WTC11 (cell line): ENCODE measurements around the gene LRCH4. TPM values are rescaled to one million over a fixed set of nuclear protein-coding genes. Genes with fewer than 3 reads are reported as not detected.
A peak's percentile ranks its signal among the peaks of the same experiment; 100 is the strongest.

Experiments used
- ATAC-seq: fragments of 200-7000 bp; cut with Tn5 transposase; 2 replicates; pipeline ENCODE4 v1.10.0; 2021; ENCODE audit warnings: mild to moderate bottlenecking, moderate library complexity
- CTCF ChIA-PET: fragments of 300-600 bp; sonication (Branson Sonifier 250); formaldehyde crosslinking; loops from one replicate; lab custom pipeline; 2021; ENCODE audit warnings: antibody characterized with exemption; lab: Charles Lee
- POLR2A ChIA-PET: fragments of 350-600 bp; sonication (Branson Sonifier 250); formaldehyde crosslinking; loops from one replicate; lab custom pipeline; 2021; ENCODE audit warnings: antibody characterized with exemption; lab: Charles Lee
- DNase-seq: peaks from one replicate; pipeline ENCODE4 v3.0.0; 2021; ENCODE audit warnings: low spot score
- H3K27ac Mint-ChIP-seq: 2 replicates; pipeline ENCODE4 v1.8.0; 2021; ENCODE audit warnings: mixed read lengths
- H3K27me3 Mint-ChIP-seq: 2 replicates; pipeline ENCODE4 v1.8.0; 2021; ENCODE audit warnings: low read depth, mild to moderate bottlenecking, moderate library complexity, mixed read lengths
- H3K36me3 Mint-ChIP-seq: 2 replicates; pipeline ENCODE4 v1.8.0; 2021; ENCODE audit warnings: mixed read lengths
- H3K4me1 Mint-ChIP-seq: 2 replicates; pipeline ENCODE4 v1.8.0; 2022; ENCODE audit warnings: mixed read lengths
- H3K4me3 Mint-ChIP-seq: 2 replicates; pipeline ENCODE4 v1.8.0; 2021; ENCODE audit warnings: mild to moderate bottlenecking, moderate library complexity, mixed read lengths
- H3K9me3 Mint-ChIP-seq: 2 replicates; pipeline ENCODE4 v1.8.0; 2021; ENCODE audit warnings: mixed read lengths
- ATF2 ChIP-seq: sonication (generic); formaldehyde crosslinking; IDR thresholded peaks from 2 replicates; pipeline ENCODE4 v1.8.1; 2022; ENCODE audit warnings: low read depth, missing genetic modification reagents, borderline replicate concordance
- ATF3 ChIP-seq: sonication (generic); formaldehyde crosslinking; conservative IDR thresholded peaks from 2 replicates; pipeline ENCODE4 v1.8.1; 2022; ENCODE audit warnings: mild to moderate bottlenecking, missing genetic modification reagents
- CDX4 ChIP-seq: fragments of 250-450 bp; sonication (Bioruptor Pico); IDR thresholded peaks from 2 replicates; pipeline ENCODE4 v1.9.0; 2021; ENCODE audit warnings: moderate library complexity, mild to moderate bottlenecking, inconsistent platforms, borderline replicate concordance
- E2F1 ChIP-seq: sonication (generic); formaldehyde crosslinking; IDR thresholded peaks from 2 replicates; pipeline ENCODE4 v1.8.0; 2022; ENCODE audit warnings: mild to moderate bottlenecking, missing genetic modification reagents
- E2F5 ChIP-seq: sonication (generic); formaldehyde crosslinking; IDR thresholded peaks from 2 replicates; pipeline ENCODE4 v1.8.1; 2022; ENCODE audit warnings: mild to moderate bottlenecking, moderate library complexity, missing genetic modification reagents
- HMGA2 ChIP-seq: fragments of 250-450 bp; sonication (Bioruptor Pico); IDR thresholded peaks from 2 replicates; pipeline ENCODE4 v1.4.0; 2021; ENCODE audit warnings: mild to moderate bottlenecking, moderate library complexity
- IRF1 ChIP-seq: sonication (generic); formaldehyde crosslinking; IDR thresholded peaks from 2 replicates; pipeline ENCODE4 v1.8.0; 2023; ENCODE audit warnings: missing genetic modification reagents
- NFYB ChIP-seq: sonication (generic); formaldehyde crosslinking; conservative IDR thresholded peaks from 2 replicates; pipeline ENCODE4 v1.8.0; 2022; ENCODE audit warnings: low read depth, missing genetic modification reagents
- PRDM15 ChIP-seq: sonication (generic); formaldehyde crosslinking; IDR thresholded peaks from 2 replicates; pipeline ENCODE4 v1.8.0; 2022; ENCODE audit warnings: missing genetic modification reagents
- TCF7 ChIP-seq: sonication (generic); formaldehyde crosslinking; IDR thresholded peaks from 2 replicates; pipeline ENCODE4 v1.8.0; 2022; ENCODE audit warnings: mild to moderate bottlenecking, low read depth, missing genetic modification reagents, moderate library complexity
- ZNF138 ChIP-seq: sonication (generic); formaldehyde crosslinking; conservative IDR thresholded peaks from 2 replicates; pipeline ENCODE4 v1.8.1; 2022; ENCODE audit warnings: mild to moderate bottlenecking, moderate library complexity, missing genetic modification reagents
- ZNF423 ChIP-seq: fragments of 250-450 bp; sonication (Bioruptor Pico); IDR thresholded peaks from 2 replicates; pipeline ENCODE4 v2.1.2; 2022; ENCODE audit warnings: mild to moderate bottlenecking, moderate library complexity
- ZNF671 ChIP-seq: fragments of 250-450 bp; sonication (Bioruptor Pico); IDR thresholded peaks from 2 replicates; pipeline ENCODE4 v1.8.0; 2021; ENCODE audit warnings: mild to moderate bottlenecking
- total RNA-seq: library from RNA; stranded (reverse); gene quantifications from 3 replicates; pipeline ENCODE4 v1.2.3, GENCODE V29; 2021

Gene LRCH4
- total RNA-seq, 1 experiment from 2014 or later = 56.7 TPM

- Mint-ChIP-seq H3K27ac (peak overlapping the region; percentile 100), H3K4me1 (peaks cover 26% of the 10 kb centered on the region), H3K9me3 (no peaks in the 10 kb centered on the region), H3K4me3 (peak overlapping the region; percentile 99), H3K36me3 (no peaks in the 10 kb centered on the region; the same call in 1 of the 2 replicates), H3K27me3 (peaks cover 9% of the 10 kb centered on the region; the same call in 1 of the 2 replicates)
- no peak for ATAC-seq
- ChIA-PET CTCF (interaction anchor here (0.6 to 5.2 kb wide), 22 partner anchors 12 to 558 kb away, joined by 3 to 67 read pairs (median 10); partner anchors contain the start of genes EPHB4, MOSPD3, PCOLCE and POP7), POLR2A (interaction anchor here (0.5 to 3.9 kb wide), 10 partner anchors 11 to 305 kb away, joined by 3 to 60 read pairs (median 4); partner anchors contain the start of genes GNB2, MOSPD3, PCOLCE and POP7)
- TF ChIP-seq TCF7 (CRISPR knock-in tag) (no peak), CDX4 (CRISPR knock-in tag) (no peak), E2F1 (no peak), E2F5 (CRISPR knock-in tag) (no peak), ZNF138 (CRISPR knock-in tag) (no peak), ATF2 (CRISPR knock-in tag) (no peak), NFYB (CRISPR knock-in tag) (no peak), HMGA2 (CRISPR knock-in tag) (no peak), ZNF671 (no peak)
- DNase-seq = no peak
Observed at GRCh38 chr7:100584054-100584682, 1.8 kb downstream of the LRCH4 start.

- ChIA-PET POLR2A (interaction anchor here (0.6 to 3.9 kb wide), 4 partner anchors 12 to 132 kb away, joined by 4 to 60 read pairs (median 23); partner anchors contain the start of genes MOSPD3 and PCOLCE), CTCF (interaction anchor here (0.6 to 5.2 kb wide), 18 partner anchors 12 to 559 kb away, joined by 3 to 67 read pairs (median 10); partner anchors contain the start of genes PCOLCE, POP7 and TSC22D4)
- Mint-ChIP-seq H3K36me3 (peaks cover 4% of the 10 kb centered on the region; the same call in 1 of the 2 replicates), H3K27me3 (peaks cover 5% of the 10 kb centered on the region; the same call in 1 of the 2 replicates), H3K4me3 (peak overlapping the region; percentile 66), H3K27ac (peak overlapping the region; percentile 89), H3K4me1 (peaks cover 21% of the 10 kb centered on the region), H3K9me3 (no peaks in the 10 kb centered on the region)
- DNase-seq (no peak), ATAC-seq (no peak)
- TF ChIP-seq PRDM15 (CRISPR knock-in tag) (peak; percentile 46; the same call in 1 of the 2 replicates), IRF1 (no peak), ZNF423 (CRISPR knock-in tag) (no peak), ATF3 (CRISPR knock-in tag) (no peak), NFYB (CRISPR knock-in tag) (no peak)
Observed at GRCh38 chr7:100583132-100584053, 2.5 kb downstream of the LRCH4 start.
